Mammary epithelial cell (primary cell): ENCODE measurements around the gene TAS2R60.

Experiments
- EZH2 ChIP-seq: IDR thresholded peaks from 2 replicates; pipeline ENCODE4 v1.6.1; 2012; ENCODE audit warnings: low read length, inconsistent platforms, borderline replicate concordance
- TF ChIP-seq, protein P1 (sequence below), 2 donors: IDR thresholded peaks in 1 of 2; conservative IDR thresholded peaks in 1 of 2; 2 replicates each; pipeline ENCODE4 v1.5.1; 2011 to 2012; ENCODE audit warnings: inconsistent platforms in 2 of 2, low read length in 2 of 2, mild to moderate bottlenecking in 2 of 2, control low read depth in 1 of 2, low read depth in 1 of 2; ENCODE audit not compliant: insufficient read depth in 1 of 2; ENCODE audit errors: extremely low read depth in 1 of 2

DNA sequence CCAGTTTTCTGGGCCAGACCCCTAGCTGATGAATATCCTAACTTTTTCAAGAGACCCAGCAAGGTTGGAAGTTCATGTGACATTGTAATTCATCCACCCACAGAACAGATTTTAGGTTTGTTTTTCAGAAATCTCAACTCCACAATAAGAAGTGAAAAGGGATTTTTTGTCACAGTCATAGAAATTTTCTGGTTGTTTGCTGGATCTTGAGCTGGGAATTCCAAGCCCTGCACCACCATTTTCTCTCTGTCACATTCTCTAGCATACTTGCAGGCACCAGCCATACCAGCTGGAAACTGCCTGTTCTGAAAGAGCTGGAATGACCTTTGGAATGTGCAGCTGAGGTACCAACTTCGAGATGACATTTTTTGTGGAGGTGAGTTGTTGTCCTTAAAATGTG, 8.5 kb downstream of the TAS2R60 start:
- TF ChIP-seq, protein P1, sequence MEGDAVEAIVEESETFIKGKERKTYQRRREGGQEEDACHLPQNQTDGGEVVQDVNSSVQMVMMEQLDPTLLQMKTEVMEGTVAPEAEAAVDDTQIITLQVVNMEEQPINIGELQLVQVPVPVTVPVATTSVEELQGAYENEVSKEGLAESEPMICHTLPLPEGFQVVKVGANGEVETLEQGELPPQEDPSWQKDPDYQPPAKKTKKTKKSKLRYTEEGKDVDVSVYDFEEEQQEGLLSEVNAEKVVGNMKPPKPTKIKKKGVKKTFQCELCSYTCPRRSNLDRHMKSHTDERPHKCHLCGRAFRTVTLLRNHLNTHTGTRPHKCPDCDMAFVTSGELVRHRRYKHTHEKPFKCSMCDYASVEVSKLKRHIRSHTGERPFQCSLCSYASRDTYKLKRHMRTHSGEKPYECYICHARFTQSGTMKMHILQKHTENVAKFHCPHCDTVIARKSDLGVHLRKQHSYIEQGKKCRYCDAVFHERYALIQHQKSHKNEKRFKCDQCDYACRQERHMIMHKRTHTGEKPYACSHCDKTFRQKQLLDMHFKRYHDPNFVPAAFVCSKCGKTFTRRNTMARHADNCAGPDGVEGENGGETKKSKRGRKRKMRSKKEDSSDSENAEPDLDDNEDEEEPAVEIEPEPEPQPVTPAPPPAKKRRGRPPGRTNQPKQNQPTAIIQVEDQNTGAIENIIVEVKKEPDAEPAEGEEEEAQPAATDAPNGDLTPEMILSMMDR (conservative IDR thresholded peaks at IDR 0.05 in 1 of 2, IDR thresholded peaks at IDR 0.05 in 1 of 2; ENCODE audit: extremely low read depth in 1 of 2, insufficient read depth in 1 of 2, low read depth in 1 of 2, low read length in 2 of 2): no peak
- TF ChIP-seq EZH2: no peak
